KMS-11 (cell line): ENCODE measurements around the gene CD38.

Source experiments
- H2AFZ ChIP-seq: fragments of 200-600 bp; sonication (generic); 2 replicates; pipeline ENCODE4 v1.6.1; 2016; ENCODE audit warnings: antibody characterized with exemption, mixed run types, low read depth
- H3K27ac ChIP-seq: fragments of 200-600 bp; sonication (generic); 2 replicates; pipeline ENCODE4 v1.6.1; 2016; ENCODE audit warnings: mild to moderate bottlenecking, mixed run types
- H3K27me3 ChIP-seq: fragments of 200-600 bp; sonication (generic); 2 replicates; pipeline ENCODE4 v1.6.1; 2017; ENCODE audit warnings: mild to moderate bottlenecking, low read depth, mixed run types, moderate library complexity; ENCODE audit not compliant: insufficient read depth
- H3K36me3 ChIP-seq: fragments of 200-600 bp; sonication (generic); 2 replicates; pipeline ENCODE4 v1.6.1; 2017; ENCODE audit warnings: mild to moderate bottlenecking, mixed run types; ENCODE audit not compliant: insufficient read depth
- H3K4me1 ChIP-seq: fragments of 200-600 bp; sonication (generic); 2 replicates; pipeline ENCODE4 v1.6.1; 2016; ENCODE audit warnings: mild to moderate bottlenecking, low read depth, mixed run types; ENCODE audit not compliant: poor library complexity, severe bottlenecking
- H3K4me2 ChIP-seq: fragments of 200-600 bp; sonication (generic); 2 replicates; pipeline ENCODE4 v1.7.0; 2016; ENCODE audit warnings: mild to moderate bottlenecking, mixed run types
- H3K4me3 ChIP-seq: fragments of 200-600 bp; sonication (generic); IDR thresholded peaks from 2 replicates; pipeline ENCODE4 v1.6.1; 2017; ENCODE audit warnings: low read depth, low read length, mixed read lengths; ENCODE audit not compliant: insufficient read depth
- H3K79me2 ChIP-seq: fragments of 200-600 bp; sonication (generic); 2 replicates; pipeline ENCODE4 v1.6.1; 2016; ENCODE audit warnings: low read depth, mixed run types; ENCODE audit not compliant: insufficient read depth
- H3K9ac ChIP-seq: fragments of 200-600 bp; sonication (generic); 2 replicates; pipeline ENCODE4 v1.6.1; 2016; ENCODE audit warnings: mild to moderate bottlenecking, mixed run types
- H4K20me1 ChIP-seq: fragments of 200-600 bp; sonication (generic); 2 replicates; pipeline ENCODE4 v1.6.1; 2016; ENCODE audit warnings: mild to moderate bottlenecking, mixed run types; ENCODE audit not compliant: insufficient read depth
- CTCF ChIP-seq: fragments of 200-600 bp; sonication (generic); conservative IDR thresholded peaks from 2 replicates; pipeline ENCODE4 v1.6.1; 2017; ENCODE audit warnings: low read depth, mild to moderate bottlenecking, antibody characterized with exemption, low read length, moderate library complexity, mixed read lengths

The CD38 gene

DNA sequence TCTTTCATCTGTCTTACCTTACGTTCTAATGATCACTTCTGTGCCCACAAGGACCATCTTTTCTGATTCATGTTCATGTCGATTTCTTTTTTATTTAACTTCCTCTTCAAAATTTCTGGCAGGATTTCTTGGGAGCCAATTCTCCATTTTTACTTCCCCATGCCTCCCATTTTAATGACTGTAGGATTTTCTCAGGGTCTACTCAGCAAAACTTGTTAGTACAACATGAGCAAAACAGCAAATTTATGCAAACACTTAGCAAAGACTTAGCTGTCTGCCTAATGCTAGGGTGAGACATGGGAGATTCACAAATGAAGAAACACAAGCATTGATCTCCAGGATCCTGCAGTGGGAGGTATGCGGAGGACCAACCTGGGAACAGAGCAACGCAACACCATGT is 5.5 kb downstream of the CD38 start:
- Histone ChIP-seq H2AFZ (no peak overlapping the region), H3K79me2 (no peaks in the 10 kb centered on the region), H3K4me2 (no peak overlapping the region), H3K4me1 (peaks cover 33% of the 10 kb centered on the region), H3K4me3 (no peak overlapping the region), H3K36me3 (no peaks in the 10 kb centered on the region), H4K20me1 (no peaks in the 10 kb centered on the region), H3K27me3 (0 out of 2 replicates have a peak, but pooled peaks cover 3% of the 10 kb centered on the region), H3K9ac (no peak overlapping the region), H3K27ac (no peak overlapping the region)
- TF ChIP-seq CTCF, result no peak

DNA sequence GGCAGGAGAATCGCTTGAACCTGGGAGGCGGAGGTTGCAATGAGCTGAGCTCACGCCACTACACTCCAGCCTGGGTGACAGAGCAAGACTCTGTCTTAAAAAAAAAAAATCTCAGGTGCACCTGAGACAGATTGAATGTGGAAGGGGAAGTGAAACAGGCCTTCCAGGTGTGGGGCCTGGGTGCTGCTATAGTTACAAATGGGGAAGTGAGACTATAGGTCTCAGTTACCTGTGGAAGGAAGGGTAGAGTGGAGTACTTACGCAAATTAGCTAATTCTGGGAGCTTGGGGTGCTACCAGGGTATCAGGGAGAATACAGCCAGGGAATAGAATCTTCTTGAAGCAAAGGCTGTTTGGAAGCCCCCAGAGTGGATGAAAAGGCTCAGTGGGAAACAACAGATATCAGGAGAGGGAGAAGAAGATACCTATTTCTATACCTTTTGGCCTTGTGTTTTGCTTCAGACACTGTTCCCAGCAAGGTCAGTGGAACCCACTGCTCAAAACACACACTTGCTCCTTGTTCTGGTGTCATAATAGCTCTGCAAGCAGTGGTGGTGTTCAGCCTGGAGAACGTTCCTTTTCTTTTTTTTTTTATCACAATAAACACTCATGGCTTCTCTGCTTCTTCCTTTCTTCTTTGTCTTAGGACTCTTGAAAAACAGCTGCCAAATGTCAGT is 7.0 kb downstream of the CD38 start:
- H4K20me1 ChIP-seq, result no peaks in the 10 kb centered on the region
- H3K27me3 ChIP-seq, result 0 out of 2 replicates have a peak, but pooled peaks cover under 1% of the 10 kb centered on the region
- H2AFZ ChIP-seq, result no peak overlapping the region
- H3K4me2 ChIP-seq, result no peak overlapping the region
- no peak overlapping the region for H3K9ac ChIP-seq
- H3K4me1 ChIP-seq, result peaks cover 26% of the 10 kb centered on the region
- no peak overlapping the region for H3K4me3 ChIP-seq
- no peak overlapping the region for H3K27ac ChIP-seq
- H3K36me3 ChIP-seq, result no peaks in the 10 kb centered on the region
- no peak for TF ChIP-seq CTCF
- no peaks in the 10 kb centered on the region for H3K79me2 ChIP-seq

DNA sequence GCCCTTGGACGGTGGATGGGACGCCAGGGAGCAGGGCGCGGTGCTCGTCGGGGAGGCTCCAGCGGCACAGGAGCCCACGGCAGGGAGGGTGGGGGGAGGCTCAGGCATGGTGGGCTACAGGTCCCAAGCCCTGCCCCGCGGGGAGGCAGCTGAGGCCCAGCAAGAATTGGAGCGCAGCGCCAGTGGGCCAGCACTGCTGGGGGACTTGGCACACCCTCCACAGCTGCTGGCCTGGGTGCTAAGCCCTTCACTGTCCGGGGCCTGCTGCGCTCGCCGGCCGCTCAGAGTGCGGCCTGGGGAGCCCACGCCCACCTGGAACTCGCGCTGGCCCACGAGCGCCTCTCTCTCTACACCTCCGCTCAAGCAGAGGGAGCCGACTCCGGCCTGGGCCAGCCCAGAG is 8.6 kb downstream of the CD38 start:
- no peak overlapping the region for H3K9ac ChIP-seq
- no peak overlapping the region for H3K4me2 ChIP-seq
- H3K4me1 ChIP-seq, result peaks cover 9% of the 10 kb centered on the region
- no peaks in the 10 kb centered on the region for H3K36me3 ChIP-seq
- TF ChIP-seq CTCF, result no peak
- H3K79me2 ChIP-seq, result no peaks in the 10 kb centered on the region
- no peaks in the 10 kb centered on the region for H4K20me1 ChIP-seq
- H3K27me3 ChIP-seq, result no peaks in the 10 kb centered on the region
- H2AFZ ChIP-seq, result no peak overlapping the region
- H3K4me3 ChIP-seq, result no peak overlapping the region
- H3K27ac ChIP-seq, result no peak overlapping the region

DNA sequence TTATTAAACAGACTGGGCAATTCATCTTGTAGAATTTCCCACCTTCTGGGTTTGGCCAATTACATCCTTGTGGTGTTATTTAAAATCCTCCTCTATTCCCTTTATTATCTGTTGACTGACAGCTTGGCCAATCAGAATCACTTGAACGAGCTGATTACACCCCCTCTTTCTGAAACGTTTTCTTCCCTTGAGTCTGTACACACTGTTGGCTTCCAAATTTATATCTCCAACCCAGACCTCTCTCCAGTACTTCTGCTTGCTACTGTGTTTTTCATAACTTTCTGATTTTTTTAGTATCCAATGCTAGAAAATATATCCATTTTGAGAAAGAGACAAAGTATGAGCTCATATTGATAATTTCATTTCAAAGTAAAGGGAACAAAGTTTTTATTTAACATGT is 14.8 kb downstream of the CD38 start:
- no peak overlapping the region for H3K9ac ChIP-seq
- no peaks in the 10 kb centered on the region for H4K20me1 ChIP-seq
- H3K4me3 ChIP-seq, result no peak overlapping the region
- H3K4me1 ChIP-seq, result no peaks in the 10 kb centered on the region
- TF ChIP-seq CTCF, result no peak
- H3K4me2 ChIP-seq, result no peak overlapping the region
- H3K27ac ChIP-seq, result no peak overlapping the region
- H2AFZ ChIP-seq, result no peak overlapping the region
- H3K36me3 ChIP-seq, result no peaks in the 10 kb centered on the region
- no peaks in the 10 kb centered on the region for H3K79me2 ChIP-seq
- H3K27me3 ChIP-seq, result no peaks in the 10 kb centered on the region
